Body of pancreas (tissue), 4 donors: ENCODE results near the gene PINLYP. TPM values are rescaled to one million over a fixed set of nuclear protein-coding genes. Genes with fewer than 3 reads are reported as not detected.

ENCODE experiments used
- ATAC-seq: fragments of 150-250 bp; one replicate; pipeline ENCODE4 v1.9.1; 2016
- DNase-seq, 4 donors: peaks; one replicate each; pipeline ENCODE4 v3.0.0-alpha.2; 2019
- H3K27ac ChIP-seq, 4 donors: fragments of 200-600 bp; sonication (generic); 1 replicate in 3 of 4; 2 replicates in 1 of 4; pipeline versions ENCODE4 v1.5.1 to v1.6.1; 2016 to 2019; ENCODE audit warnings: mild to moderate bottlenecking in 1 of 4, mixed read lengths in 1 of 4, moderate library complexity in 1 of 4
- H3K27me3 ChIP-seq, 2 donors: fragments of 200-600 bp; sonication (generic); one replicate each; pipeline ENCODE4 v1.6.0; 2016; ENCODE audit warnings: mild to moderate bottlenecking in 1 of 2
- H3K36me3 ChIP-seq, 2 donors: fragments of 200-600 bp; sonication (generic); replicated peaks in 1 of 2; 2 replicates each; pipeline ENCODE4 v1.5.1; 2016; ENCODE audit warnings: low read depth in 2 of 2; ENCODE audit not compliant: insufficient read depth in 1 of 2
- H3K4me1 ChIP-seq: fragments of 200-600 bp; sonication (generic); one replicate; pipeline ENCODE4 v1.6.0; 2016
- H3K4me3 ChIP-seq, 2 donors: fragments of 200-600 bp; sonication (generic); 1 replicate in 1 of 2; 2 replicates in 1 of 2; pipeline ENCODE4 v1.5.1; 2016 to 2019
- H3K9me3 ChIP-seq, 3 donors: fragments of 200-600 bp; sonication (generic); 1 replicate in 2 of 3; 2 replicates in 1 of 3; pipeline ENCODE4 v1.5.1; 2016
- CTCF ChIP-seq, 7 experiments: fragments of 450-650 bp in 4 of 7; fragments of 200-600 bp in 3 of 7; sonication (generic) in 3 of 7; IDR thresholded peaks; one replicate each; pipeline ENCODE4 v1.5.1; 2016 to 2019; ENCODE audit warnings: antibody characterized with exemption in 7 of 7
- POLR2A ChIP-seq, 3 donors: fragments of 450-650 bp; IDR thresholded peaks; one replicate each; pipeline ENCODE4 v1.6.1; 2016; ENCODE audit warnings: antibody characterized with exemption in 3 of 3, mild to moderate bottlenecking in 2 of 3
- WGBS, 2 donors: methylation state at CpG; one replicate each; pipeline ENCODE4 v1.1.5; 2017; 5-methylcytosine and 5-hydroxymethylcytosine counted together
- intact Hi-C: fragments of 100-400 bp; cut with DNase I; formaldehyde crosslinking; loops from one replicate; pipeline ENCODE4 v1.15.1; 2023
- total RNA-seq, 2 donors: library from RNA; depleted of rRNA; stranded (reverse); fragments of >200 nt; gene quantifications; one replicate each; pipeline ENCODE4 v1.1.0, GENCODE V29; 2016

Gene PINLYP
- 1 to 10 TPM in 1 of 2 donors, not detected in 1; 4.6 TPM for total RNA-seq

DNA sequence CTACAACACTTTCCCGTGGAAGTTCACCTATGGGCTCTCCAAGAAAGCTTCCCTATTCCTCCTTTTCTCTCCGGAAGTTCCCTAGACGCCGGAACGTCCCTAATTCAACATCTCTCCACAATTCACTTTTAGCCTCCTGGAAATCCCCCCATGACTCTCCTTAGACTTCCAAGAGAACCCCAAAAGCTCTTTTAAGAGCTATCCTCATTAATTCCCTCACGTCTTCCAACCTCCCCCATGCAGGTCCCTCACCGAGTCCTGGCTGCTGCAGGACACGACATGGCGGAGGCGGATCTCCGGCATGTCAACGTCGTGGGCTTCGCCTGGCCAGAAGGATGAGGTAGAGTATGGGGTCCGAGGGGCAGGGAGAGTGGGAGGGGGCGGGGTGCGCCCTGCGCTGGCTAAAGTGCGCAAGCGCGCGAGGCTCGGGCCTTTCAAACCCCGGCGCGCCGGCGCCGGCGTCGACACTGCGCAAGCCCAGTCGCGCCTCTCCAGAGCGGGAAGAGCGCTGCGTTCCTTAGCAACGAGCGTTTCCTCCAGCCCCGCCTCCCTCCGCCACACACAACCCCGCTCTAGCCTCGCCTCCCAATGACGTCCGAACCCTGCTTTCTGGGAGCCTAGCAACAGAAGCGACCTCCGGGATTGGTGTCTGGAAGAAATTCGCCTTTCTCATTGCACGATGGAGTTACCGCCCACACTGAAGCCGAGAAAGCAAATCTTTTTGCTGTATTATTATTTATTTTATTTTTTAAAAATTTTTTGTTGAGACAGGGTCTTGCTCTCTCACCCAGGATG lies at the start of gene PINLYP, which contains the start of gene XRCC1:
TSS of gene PINLYP (plus strand) at position 646 of the 795 bp plus-strand sequence. CDS start 1,391 bp downstream, outside the sequence.
TSS of gene XRCC1 (minus strand) at position 372 of the 795 bp plus-strand sequence. CDS start at position 303, 69 bp downstream.
- 0% methylated on average over 16 to 51 of the region's 51 CpGs for WGBS, 2 donors
- Histone ChIP-seq H3K27me3 (no peaks in the 10 kb centered on the region), H3K27ac (peak within 1 kb of the TSS in 3 of 4 donors; percentile 66 to 91 (median 84)), H3K36me3 (no peaks in the 10 kb centered on the region), H3K4me3 (peak within 1 kb of the TSS; percentile 30 to 66), H3K4me1 (peaks cover 12% of the 10 kb centered on the region), H3K9me3 (no peaks in the 10 kb centered on the region)
- intact Hi-C loops, result no loop called here
- ATAC-seq (peak; percentile 100), DNase-seq (peak; percentile 98 to 99 (median 98))
- TF ChIP-seq POLR2A (IDR thresholded peaks at IDR 0.05) (peak in 2 of 3 donors; percentile 67 to 68), CTCF (IDR thresholded peaks at IDR 0.05) (peak in 1 of 7 experiments; percentile 4)

DNA sequence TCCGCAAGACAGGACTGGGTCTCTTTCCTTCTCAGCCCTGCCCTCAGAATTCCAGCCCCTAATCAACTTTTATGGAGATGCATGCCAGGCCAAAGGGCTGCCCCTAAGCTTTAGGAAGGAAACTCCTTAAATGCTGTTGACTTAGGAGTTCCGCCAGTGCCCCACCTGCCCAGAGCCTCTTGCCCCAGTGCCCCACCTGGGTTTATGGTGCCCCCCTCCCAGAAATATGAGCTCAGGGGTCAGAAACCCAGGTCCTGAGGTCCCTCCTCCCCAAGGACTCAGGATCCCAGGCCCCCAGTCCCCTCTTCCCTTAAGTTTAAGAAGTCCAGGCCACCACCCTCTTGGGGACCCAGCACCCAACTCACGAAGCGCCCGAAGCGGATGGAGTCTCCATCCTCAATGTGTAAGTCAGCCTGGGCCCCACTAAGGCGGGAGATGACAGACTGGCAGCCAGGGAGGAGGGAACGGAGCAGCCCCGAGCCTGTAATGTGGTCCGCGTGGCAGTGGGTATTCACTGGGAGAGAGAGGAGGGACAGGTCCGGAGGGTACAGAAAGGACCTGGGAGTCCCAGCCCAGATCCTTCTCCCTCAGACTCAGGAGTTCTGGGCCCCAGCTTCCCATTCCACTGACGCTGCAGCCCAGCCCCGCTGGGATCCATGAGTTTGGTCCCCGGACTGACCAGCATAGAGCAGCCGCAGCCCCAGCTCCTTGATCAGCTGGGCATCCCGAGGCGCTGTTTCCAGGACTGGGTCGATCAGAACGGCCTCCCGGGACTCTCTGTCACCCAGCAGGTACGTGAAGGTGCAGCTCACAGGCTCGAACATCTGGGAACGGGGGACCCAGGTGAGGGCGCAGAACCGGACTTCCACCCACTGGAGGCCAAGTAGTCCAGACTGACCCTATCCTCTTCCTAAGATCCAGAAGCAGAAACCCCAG lies 49.5 kb upstream of the PINLYP start:
- Histone ChIP-seq H3K4me1 (peaks cover 21% of the 10 kb centered on the region), H3K4me3 (peak overlapping the region; percentile 77 to 95)
- WGBS, 2 donors, result 2 to 5% methylated on average over 11 to 26 of the region's 26 CpGs

DNA sequence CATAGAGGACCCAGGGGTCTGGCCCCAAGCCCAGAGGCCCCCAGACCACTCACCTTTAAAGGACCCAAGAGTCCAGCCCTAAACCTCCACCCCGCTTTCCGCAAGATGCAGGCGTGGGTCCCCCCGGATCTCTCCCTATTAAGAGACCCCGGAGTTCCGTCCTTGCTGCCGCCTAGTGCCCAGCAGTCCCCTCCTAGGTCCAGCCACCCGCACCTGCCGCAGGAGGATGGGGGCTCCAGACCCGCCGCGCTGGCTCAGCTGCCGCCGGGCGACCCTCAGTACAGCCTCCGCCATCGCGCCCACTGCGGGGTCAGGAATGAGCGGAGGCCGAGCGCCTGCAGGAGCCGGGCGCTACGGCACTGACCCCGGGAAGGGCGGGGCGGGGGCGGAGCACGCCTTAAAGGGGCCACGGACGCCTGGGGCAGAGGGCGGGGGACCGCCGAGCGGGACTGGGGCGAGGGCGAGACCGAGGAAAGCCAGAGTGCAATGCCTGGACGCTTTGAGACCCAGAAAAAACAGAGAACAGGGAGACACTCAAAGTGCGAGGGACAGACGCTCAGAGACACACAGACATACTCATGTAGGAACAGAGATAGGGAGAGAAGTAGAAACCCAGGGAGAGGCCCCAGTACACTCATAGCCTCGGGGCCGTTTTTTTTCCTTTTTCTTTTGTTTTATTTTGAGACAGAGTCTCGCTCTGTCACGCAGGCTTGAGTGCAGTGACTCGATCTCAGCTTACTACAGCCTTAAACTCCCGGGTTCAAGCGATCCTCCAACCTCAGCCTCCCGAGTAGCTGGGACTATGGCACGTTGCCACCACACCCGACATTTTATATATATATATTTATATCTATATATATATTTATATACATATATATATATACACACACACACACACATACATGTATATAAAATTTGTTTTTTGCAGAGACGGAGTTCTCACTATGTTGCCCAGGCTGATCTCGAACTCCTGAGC lies 48.4 kb upstream of the PINLYP start, which contains the start of gene ETHE1:
TSS of gene ETHE1 (minus strand) at position 318 of the 976 bp plus-strand sequence. CDS start at position 294, 24 bp downstream.
- intact Hi-C loops, result no loop called here
- WGBS, 2 donors, result 3 to 11% methylated on average over 21 to 54 of the region's 54 CpGs
- TF ChIP-seq POLR2A (IDR thresholded peaks at IDR 0.05), result peak; percentile 65 to 82 (median 79)
- TF ChIP-seq CTCF (IDR thresholded peaks at IDR 0.05), result peak in 1 of 7 experiments; percentile 10
- Histone ChIP-seq H3K4me1 (peaks cover 24% of the 10 kb centered on the region), H3K27ac (peak within 1 kb of the TSS; percentile 61 to 83 (median 72)), H3K36me3 (no peaks in the 10 kb centered on the region), H3K4me3 (peak within 1 kb of the TSS; percentile 77 to 95), H3K9me3 (no peaks in the 10 kb centered on the region), H3K27me3 (no peaks in the 10 kb centered on the region)
- ATAC-seq, result peak; percentile 87
- DNase-seq, result peak; percentile 79 to 88 (median 83)

More for the DNA sequence above, 49.5 kb upstream of the PINLYP start:
- Histone ChIP-seq H3K27ac (peak overlapping the region; percentile 61 to 83 (median 72)), H3K36me3 (no peaks in the 10 kb centered on the region), H3K27me3 (no peaks in the 10 kb centered on the region), H3K9me3 (no peaks in the 10 kb centered on the region)
- TF ChIP-seq POLR2A (IDR thresholded peaks at IDR 0.05), result no peak
- TF ChIP-seq CTCF (IDR thresholded peaks at IDR 0.05), result no peak
- DNase-seq (peak; percentile 39 to 44 (median 42)), ATAC-seq (peak; percentile 49)
- intact Hi-C loops, result no loop called here
